Measurements from ENCODE around the gene C2orf15. TPM values are rescaled to one million over a fixed set of nuclear protein-coding genes. Genes with fewer than 3 reads are reported as not detected.

Gene C2orf15
- total and polyA plus RNA-seq, 2 donors (not counting 1 experiment from before 2014, with no cell fraction given), result 1.0 to 1.1 TPM

GRCh38 chr2:99180755-99181623 is 39.5 kb downstream of the C2orf15 start, which contains the start of the genes MITD1 and MRPL30:
TSS of gene MITD1 (minus strand) at chr2:99181058. CDS start at chr2:99180981, 77 bp downstream.
TSS of gene MRPL30 (plus strand) at chr2:99181184. CDS start at chr2:99186204, 5,020 bp downstream.
- Histone ChIP-seq H3K4me3 (ENCODE audit: control extremely low read depth in 1 of 5, extremely low read depth in 1 of 5, insufficient read depth in 1 of 5, low read depth in 2 of 5, low read length in 4 of 5) (peak within 1 kb of the TSS; percentile 93 to 100 (median 97)), H2AFZ (ENCODE audit: insufficient read depth, low read depth, low read length, poor library complexity, severe bottlenecking) (peak within 1 kb of the TSS; percentile 93), H3K9ac (ENCODE audit: low read length) (peak within 1 kb of the TSS; percentile 95), H3K9me3 (ENCODE audit: control extremely low read depth in 1 of 3, control insufficient read depth in 2 of 3, insufficient read depth in 1 of 3, low read length in 2 of 3) (no peaks in the 10 kb centered on the region), H3K79me2 (ENCODE audit: control insufficient read depth, insufficient read depth, low read length) (peaks cover 95% of the 10 kb centered on the region), H4K20me1 (ENCODE audit: control insufficient read depth, insufficient read depth, low read length, poor library complexity, severe bottlenecking) (peaks cover 19% of the 10 kb centered on the region), H3K4me2 (replicated peaks; ENCODE audit: low read depth, low read length, poor library complexity, severe bottlenecking) (peak within 1 kb of the TSS; percentile 84), H3K4me1 (ENCODE audit: control insufficient read depth in 2 of 2, insufficient read depth in 2 of 2, low read length in 2 of 2) (peaks cover 25 to 26% of the 10 kb centered on the region in 2 donors), H3K36me3 (replicated peaks in 1 of 2; ENCODE audit: control extremely low read depth in 1 of 2, control insufficient read depth in 1 of 2, extremely low read depth in 1 of 2, insufficient read depth in 2 of 2, low read length in 1 of 2) (peaks cover 2 to 6% of the 10 kb centered on the region in 2 experiments), H3K27ac (ENCODE audit: low read length in 2 of 2) (peak within 1 kb of the TSS; percentile 92 to 95), H3K27me3 (replicated peaks in 1 of 4; ENCODE audit: control extremely low read depth in 1 of 4, control insufficient read depth in 3 of 4, insufficient read depth in 4 of 4, low read length in 3 of 4) (no peaks in the 10 kb centered on the region)
- ATAC-seq (ENCODE audit: low read depth) (peak; percentile 96), DNase-seq (peak; percentile 96)
- Mint-ChIP-seq H3K27me3 (no peaks in the 10 kb centered on the region), H3K27ac (peak within 1 kb of the TSS; percentile 99), H3K9me3 (ENCODE audit: insufficient read depth) (no peaks in the 10 kb centered on the region), H3K4me1 (peaks cover 49% of the 10 kb centered on the region), H3K4me3 (peak within 1 kb of the TSS; percentile 99)
- ChIA-PET CTCF (interaction anchor here (0.6 to 2.2 kb wide), 10 partner anchors 10 to 532 kb away, joined by 3 to 20 read pairs (median 6); partner anchors contain the start of genes C2orf15, LIPT1, REV1 and TSGA10), POLR2A (interaction anchor here (0.6 to 1.4 kb wide), 7 partner anchors 26 to 1071 kb away, joined by 3 to 8 read pairs (median 6); partner anchors contain the start of genes C2orf15, EIF5B, LIPT1 and TSGA10)
- TF ChIP-seq CTCF (IDR thresholded peaks at IDR 0.05) (no peak), EZH2 (IDR thresholded peaks at IDR 0.05; ENCODE audit: borderline replicate concordance, insufficient read depth, low read depth, low read length, poor library complexity, severe bottlenecking) (no peak)
- under 1% methylated on average over 37 of the region's 39 CpGs for WGBS (ENCODE audit: insufficient coverage)
- intact Hi-C loops (cut with micrococcal nuclease), result loop anchor here (1.0 kb wide), 3 partner anchors 27 to 155 kb away; partner anchors contain the start of genes C2orf15, LIPT1, TSGA10 and TXNDC9

Measured in B cell (primary cell).